Pancreas (tissue), 10 donors: ENCODE results near the gene CXCL3. TPM values are rescaled to one million over a fixed set of nuclear protein-coding genes. Genes with fewer than 3 reads are reported as not detected.

ENCODE experiments used
- ATAC-seq, 4 donors: fragments of 200-7000 bp; cut with Tn5 transposase; one replicate each; pipeline versions ENCODE4 v1.8.0 to v1.9.1; 2020; ENCODE audit warnings: mild to moderate bottlenecking in 4 of 4, moderate library complexity in 4 of 4
- DNase-seq, 6 donors: peaks; one replicate each; pipeline ENCODE4 v3.0.0-alpha.2; 2020
- FAIRE-seq: peaks from 2 replicates; lab custom pipeline; 2012; peaks lifted over from hg19 to GRCh38; lab: Jason Lieb, UNC
- H3K27ac ChIP-seq, 4 donors: fragments of 200-600 bp; sonication (generic); 1 replicate in 3 of 4; 2 replicates in 1 of 4; pipeline versions ENCODE4 v1.5.0 to v1.8.0; 2020
- H3K27me3 ChIP-seq, 4 donors: fragments of 200-600 bp; one replicate each; pipeline ENCODE4 v1.8.0; 2021
- H3K36me3 ChIP-seq, 3 donors: fragments of 200-600 bp; sonication (generic) in 1 of 3; one replicate each; pipeline versions ENCODE4 v1.5.0 to v1.8.0; 2020 to 2021
- H3K4me1 ChIP-seq, 3 donors: fragments of 200-600 bp; one replicate each; pipeline ENCODE4 v1.8.0; 2021
- H3K4me3 ChIP-seq, 4 donors: fragments of 200-600 bp; sonication (generic) in 2 of 4; one replicate each; pipeline versions ENCODE4 v1.5.0 to v1.8.0; 2020 to 2021
- H3K9me3 ChIP-seq, 4 donors: fragments of 200-600 bp; one replicate each; pipeline ENCODE4 v1.8.0; 2021
- CTCF ChIP-seq, 4 donors: fragments of 200-600 bp; sonication (generic) in 3 of 4; IDR thresholded peaks; one replicate each; pipeline versions ENCODE4 v1.5.0 to v1.8.0; 2021; ENCODE audit warnings: antibody characterized with exemption in 4 of 4
- WGBS, 2 donors: extraction: QIAGEN DNeasy Blood & Tissue Kit; methylation state at CpG; one replicate each; pipeline ENCODE4 v1.1.7; 2013; 5-methylcytosine and 5-hydroxymethylcytosine counted together
- intact Hi-C, 3 donors: fragments of 100-400 bp; cut with DNase I; formaldehyde crosslinking; loops; one replicate each; pipeline versions ENCODE4 v1.11.1 to v1.14.2; 2022
- polyA plus RNA-seq, 2 donors: library from polyadenylated mRNA; stranded (reverse); fragments of 200-250 nt; gene quantifications; one replicate each; pipeline ENCODE4 v1.2.3, GENCODE V29; 2013
- total RNA-seq, 6 donors: library from RNA; stranded (reverse); fragmentation: NEBNext Ultra II Directional in 4 of 6; extraction: Animal tissue kit (Norgen Biotek cat#: 25700) in 4 of 6; gene quantifications; one replicate each; pipeline versions ENCODE4 v1.2.1 to v1.2.4, GENCODE V29; 2021 to 2023
- donor health status: healthy with polysubstance abuse.
- donor health status: DM: no; HTN: no; CAD: no; lungs with moderate emphysema.
- donor health status: DM: no; HTN: no; CAD: no.
- donor health status: control.
- donor health status: control.
- donor health status: Bipolar disorder and iron deficiency.
- donor health status: DM: yes; HTN: yes; CAD: no.
- donor health status: DM: no; HTN: no; CAD: no.
- donor health status: DM: no; HTN: no; CAD: no.
- donor health status: DM: yes; HTN: yes; CAD: no.

Gene CXCL3
- total and polyA plus RNA-seq, 8 donors, result 0.60 to 7.3 (median 2.0) TPM

GRCh38 chr4:73998040-73999011 is 40.2 kb downstream of the CXCL3 start, which contains the start of gene CXCL5:
TSS of gene CXCL5 (minus strand) at chr4:73998677. CDS start at chr4:73998581, 96 bp downstream.
- H3K4me1 ChIP-seq, result no peaks in the 10 kb centered on the region
- 16 to 20% methylated on average over 46 of the region's 46 CpGs for WGBS, 2 donors
- intact Hi-C loops, result no loop called here
- no peaks in the 10 kb centered on the region for H3K27me3 ChIP-seq
- no peak for TF ChIP-seq CTCF (IDR thresholded peaks at IDR 0.05)
- peak; percentile 10 to 71 (median 30) for DNase-seq
- peak within 1 kb of the TSS in 2 of 4 donors; percentile 7 to 16 for H3K4me3 ChIP-seq
- no peaks in the 10 kb centered on the region for H3K9me3 ChIP-seq
- ATAC-seq, result peak in 3 of 4 donors; percentile 75 to 93 (median 85)
- FAIRE-seq, result no peak
- H3K27ac ChIP-seq, result no peak within 1 kb of the TSS
- H3K36me3 ChIP-seq, result no peaks in the 10 kb centered on the region

GRCh38 chr4:73992050-73992449 is 46.4 kb downstream of the CXCL3 start:
- Histone ChIP-seq H3K4me1 (no peaks in the 10 kb centered on the region), H3K27ac (no peak overlapping the region), H3K4me3 (no peak overlapping the region), H3K36me3 (no peaks in the 10 kb centered on the region), H3K27me3 (no peaks in the 10 kb centered on the region), H3K9me3 (no peaks in the 10 kb centered on the region)
- FAIRE-seq (no peak), ATAC-seq (no peak), DNase-seq (no peak)
- 0 to 35% methylated on average over 1 of the region's 1 CpG for WGBS, 2 donors
- intact Hi-C loops, result no loop called here
- no peak for TF ChIP-seq CTCF (IDR thresholded peaks at IDR 0.05)

- DNase-seq (no peak), FAIRE-seq (no peak), ATAC-seq (no peak)
- Histone ChIP-seq H3K9me3 (no peaks in the 10 kb centered on the region), H3K27me3 (no peaks in the 10 kb centered on the region), H3K27ac (no peak overlapping the region), H3K36me3 (no peaks in the 10 kb centered on the region), H3K4me1 (no peaks in the 10 kb centered on the region), H3K4me3 (no peak overlapping the region)
- 88 to 94% methylated on average over 1 of the region's 1 CpG for WGBS, 2 donors
- no peak for TF ChIP-seq CTCF (IDR thresholded peaks at IDR 0.05)
- intact Hi-C loops, result no loop called here
These were observed 46.8 kb downstream of the CXCL3 start for GRCh38 chr4:73991742-73992000.

- intact Hi-C loops, result no loop called here
- FAIRE-seq (no peak), DNase-seq (no peak), ATAC-seq (no peak)
- H3K27me3 ChIP-seq, result no peaks in the 10 kb centered on the region
- H3K36me3 ChIP-seq, result no peaks in the 10 kb centered on the region
- TF ChIP-seq CTCF (IDR thresholded peaks at IDR 0.05), result no peak
- no peak overlapping the region for H3K4me3 ChIP-seq
- H3K4me1 ChIP-seq, result no peaks in the 10 kb centered on the region
- 80 to 88% methylated on average over 9 of the region's 9 CpGs for WGBS, 2 donors
- no peak overlapping the region for H3K27ac ChIP-seq
- H3K9me3 ChIP-seq, result no peaks in the 10 kb centered on the region
These were observed 47.3 kb downstream of the CXCL3 start for GRCh38 chr4:73990988-73991741.
